ENCODE data around the gene RPL31.

The RPL31 gene

GRCh38 chr2:100963026-100963375 is 39.1 kb upstream of the RPL31 start:
- H3K9me3 ChIP-seq (ENCODE audit: control insufficient read depth, low read length): no peaks in the 10 kb centered on the region
- H3K27me3 ChIP-seq (replicated peaks; ENCODE audit: control insufficient read depth, insufficient read depth, low read length): no peaks in the 10 kb centered on the region
- H3K4me3 ChIP-seq (ENCODE audit: low read length): no peak overlapping the region
- no peak overlapping the region for H3K9ac ChIP-seq (ENCODE audit: low read length)
- no peaks in the 10 kb centered on the region for H3K36me3 ChIP-seq (ENCODE audit: control insufficient read depth, insufficient read depth, low read length, severe bottlenecking)
- H3K4me1 ChIP-seq (ENCODE audit: control insufficient read depth, insufficient read depth, low read length): peaks cover 42% of the 10 kb centered on the region
- no peak for DNase-seq (ENCODE audit: low read depth)

GRCh38 chr2:100964222-100964621 is 37.9 kb upstream of the RPL31 start:
- H3K4me3 ChIP-seq (ENCODE audit: low read length): no peak overlapping the region
- peaks cover 32% of the 10 kb centered on the region for H3K4me1 ChIP-seq (ENCODE audit: control insufficient read depth, insufficient read depth, low read length)
- no peak for DNase-seq (ENCODE audit: low read depth)
- peaks cover 11% of the 10 kb centered on the region for H3K36me3 ChIP-seq (ENCODE audit: control insufficient read depth, insufficient read depth, low read length, severe bottlenecking)
- H3K9ac ChIP-seq (ENCODE audit: low read length): no peak overlapping the region
- no peaks in the 10 kb centered on the region for H3K9me3 ChIP-seq (ENCODE audit: control insufficient read depth, low read length)
- no peaks in the 10 kb centered on the region for H3K27me3 ChIP-seq (replicated peaks; ENCODE audit: control insufficient read depth, insufficient read depth, low read length)

GRCh38 chr2:100964681-100965169 is 37.4 kb upstream of the RPL31 start:
- H3K27me3 ChIP-seq (replicated peaks; ENCODE audit: control insufficient read depth, insufficient read depth, low read length): no peaks in the 10 kb centered on the region
- H3K4me1 ChIP-seq (ENCODE audit: control insufficient read depth, insufficient read depth, low read length): peaks cover 27% of the 10 kb centered on the region
- DNase-seq (ENCODE audit: low read depth): no peak
- H3K9me3 ChIP-seq (ENCODE audit: control insufficient read depth, low read length): no peaks in the 10 kb centered on the region
- H3K36me3 ChIP-seq (ENCODE audit: control insufficient read depth, insufficient read depth, low read length, severe bottlenecking): peaks cover 16% of the 10 kb centered on the region
- no peak overlapping the region for H3K9ac ChIP-seq (ENCODE audit: low read length)
- H3K4me3 ChIP-seq (ENCODE audit: low read length): no peak overlapping the region

GRCh38 chr2:100965596-100965995 is 36.5 kb upstream of the RPL31 start:
- no peak for DNase-seq (ENCODE audit: low read depth)
- Histone ChIP-seq H3K36me3 (ENCODE audit: control insufficient read depth, insufficient read depth, low read length, severe bottlenecking) (peaks cover 24% of the 10 kb centered on the region), H3K9ac (ENCODE audit: low read length) (no peak overlapping the region), H3K27me3 (replicated peaks; ENCODE audit: control insufficient read depth, insufficient read depth, low read length) (no peaks in the 10 kb centered on the region), H3K4me3 (ENCODE audit: low read length) (no peak overlapping the region), H3K9me3 (ENCODE audit: control insufficient read depth, low read length) (no peaks in the 10 kb centered on the region), H3K4me1 (ENCODE audit: control insufficient read depth, insufficient read depth, low read length) (peaks cover 24% of the 10 kb centered on the region)

- Histone ChIP-seq H3K36me3 (ENCODE audit: control insufficient read depth, insufficient read depth, low read length, severe bottlenecking) (peaks cover 45% of the 10 kb centered on the region), H3K27me3 (replicated peaks; ENCODE audit: control insufficient read depth, insufficient read depth, low read length) (no peaks in the 10 kb centered on the region), H3K4me1 (ENCODE audit: control insufficient read depth, insufficient read depth, low read length) (peaks cover 13% of the 10 kb centered on the region), H3K9me3 (ENCODE audit: control insufficient read depth, low read length) (no peaks in the 10 kb centered on the region), H3K9ac (ENCODE audit: low read length) (no peak overlapping the region), H3K4me3 (ENCODE audit: low read length) (no peak overlapping the region)
- DNase-seq (ENCODE audit: low read depth): no peak
These were observed 34.4 kb upstream of the RPL31 start for GRCh38 chr2:100967716-100968115.

- no peak for DNase-seq (ENCODE audit: low read depth)
- Histone ChIP-seq H3K27me3 (replicated peaks; ENCODE audit: control insufficient read depth, insufficient read depth, low read length) (no peaks in the 10 kb centered on the region), H3K4me1 (ENCODE audit: control insufficient read depth, insufficient read depth, low read length) (peaks cover 13% of the 10 kb centered on the region), H3K9me3 (ENCODE audit: control insufficient read depth, low read length) (no peaks in the 10 kb centered on the region), H3K36me3 (ENCODE audit: control insufficient read depth, insufficient read depth, low read length, severe bottlenecking) (peaks cover 49% of the 10 kb centered on the region), H3K9ac (ENCODE audit: low read length) (no peak overlapping the region), H3K4me3 (ENCODE audit: low read length) (no peak overlapping the region)
These were observed 33.6 kb upstream of the RPL31 start for GRCh38 chr2:100968146-100969145.

- no peak for DNase-seq (ENCODE audit: low read depth)
- H3K9me3 ChIP-seq (ENCODE audit: control insufficient read depth, low read length): no peaks in the 10 kb centered on the region
- H3K9ac ChIP-seq (ENCODE audit: low read length): no peak overlapping the region
- peaks cover 63% of the 10 kb centered on the region for H3K36me3 ChIP-seq (ENCODE audit: control insufficient read depth, insufficient read depth, low read length, severe bottlenecking)
- H3K4me3 ChIP-seq (ENCODE audit: low read length): no peak overlapping the region
- no peaks in the 10 kb centered on the region for H3K27me3 ChIP-seq (replicated peaks; ENCODE audit: control insufficient read depth, insufficient read depth, low read length)
- H3K4me1 ChIP-seq (ENCODE audit: control insufficient read depth, insufficient read depth, low read length): peaks cover 5% of the 10 kb centered on the region
These were observed 32.1 kb upstream of the RPL31 start for GRCh38 chr2:100969998-100970397.

- Histone ChIP-seq H3K4me3 (ENCODE audit: low read length) (no peak overlapping the region), H3K36me3 (ENCODE audit: control insufficient read depth, insufficient read depth, low read length, severe bottlenecking) (peaks cover 75% of the 10 kb centered on the region), H3K9ac (ENCODE audit: low read length) (no peak overlapping the region), H3K9me3 (ENCODE audit: control insufficient read depth, low read length) (no peaks in the 10 kb centered on the region), H3K4me1 (ENCODE audit: control insufficient read depth, insufficient read depth, low read length) (no peaks in the 10 kb centered on the region), H3K27me3 (replicated peaks; ENCODE audit: control insufficient read depth, insufficient read depth, low read length) (no peaks in the 10 kb centered on the region)
- no peak for DNase-seq (ENCODE audit: low read depth)
These were observed 30.9 kb upstream of the RPL31 start for GRCh38 chr2:100971221-100971620.

GRCh38 chr2:100972452-100972851 is 29.6 kb upstream of the RPL31 start:
- H3K9me3 ChIP-seq (ENCODE audit: control insufficient read depth, low read length): no peaks in the 10 kb centered on the region
- no peaks in the 10 kb centered on the region for H3K27me3 ChIP-seq (replicated peaks; ENCODE audit: control insufficient read depth, insufficient read depth, low read length)
- DNase-seq (ENCODE audit: low read depth): no peak
- H3K4me1 ChIP-seq (ENCODE audit: control insufficient read depth, insufficient read depth, low read length): no peaks in the 10 kb centered on the region
- H3K4me3 ChIP-seq (ENCODE audit: low read length): no peak overlapping the region
- peaks cover 87% of the 10 kb centered on the region for H3K36me3 ChIP-seq (ENCODE audit: control insufficient read depth, insufficient read depth, low read length, severe bottlenecking)
- H3K9ac ChIP-seq (ENCODE audit: low read length): no peak overlapping the region

- no peaks in the 10 kb centered on the region for H3K27me3 ChIP-seq (replicated peaks; ENCODE audit: control insufficient read depth, insufficient read depth, low read length)
- peaks cover 90% of the 10 kb centered on the region for H3K36me3 ChIP-seq (ENCODE audit: control insufficient read depth, insufficient read depth, low read length, severe bottlenecking)
- DNase-seq (ENCODE audit: low read depth): no peak
- H3K4me3 ChIP-seq (ENCODE audit: low read length): no peak overlapping the region
- no peaks in the 10 kb centered on the region for H3K4me1 ChIP-seq (ENCODE audit: control insufficient read depth, insufficient read depth, low read length)
- no peaks in the 10 kb centered on the region for H3K9me3 ChIP-seq (ENCODE audit: control insufficient read depth, low read length)
- H3K9ac ChIP-seq (ENCODE audit: low read length): no peak overlapping the region
These were observed 27.2 kb upstream of the RPL31 start for GRCh38 chr2:100974712-100975520.

- no peak for DNase-seq (ENCODE audit: low read depth)
- H3K36me3 ChIP-seq (ENCODE audit: control insufficient read depth, insufficient read depth, low read length, severe bottlenecking): peaks cover 88% of the 10 kb centered on the region
- H3K27me3 ChIP-seq (replicated peaks; ENCODE audit: control insufficient read depth, insufficient read depth, low read length): no peaks in the 10 kb centered on the region
- H3K4me3 ChIP-seq (ENCODE audit: low read length): no peak overlapping the region
- H3K9ac ChIP-seq (ENCODE audit: low read length): no peak overlapping the region
- no peaks in the 10 kb centered on the region for H3K4me1 ChIP-seq (ENCODE audit: control insufficient read depth, insufficient read depth, low read length)
- H3K9me3 ChIP-seq (ENCODE audit: control insufficient read depth, low read length): no peaks in the 10 kb centered on the region
These were observed 26.6 kb upstream of the RPL31 start for GRCh38 chr2:100975521-100975785.
